ENCODE results near the gene IDI2. TPM values are rescaled to one million over a fixed set of nuclear protein-coding genes. Genes with fewer than 3 reads are reported as not detected.

IDI2 gene
- total RNA-seq, 1 experiment from 2014 or later, result not detected

GRCh38 chr10:996031-996430, 29.6 kb downstream of the IDI2 start:
- CTCF ChIA-PET, result no interaction called here
- peaks cover 60 to 84% of the 10 kb centered on the region in 2 experiments for H3K36me3 ChIP-seq (ENCODE audit: control insufficient read depth in 1 of 2, insufficient read depth in 2 of 2, low read length in 2 of 2)
- H3K4me1 ChIP-seq (ENCODE audit: control insufficient read depth in 1 of 2, insufficient read depth in 2 of 2, low read length in 2 of 2), result no peaks in the 10 kb centered on the region; a peak in 1 of 4 replicates
- RAD21 ChIA-PET (ENCODE audit: low non-redundant PET in 1 of 2, low total read pairs in 2 of 2, uncharacterized antibody in 2 of 2, unreplicated experiment in 2 of 2), result no interaction called here
- no peaks in the 10 kb centered on the region for H3K9me3 ChIP-seq (ENCODE audit: control insufficient read depth in 1 of 2, insufficient read depth in 1 of 2, low read depth in 1 of 2, low read length in 2 of 2)
- H3K27me3 ChIP-seq (ENCODE audit: insufficient read depth, low read length), result no peaks in the 10 kb centered on the region
- DNase-seq (ENCODE audit: low read depth, low spot score) (no peak), ATAC-seq (no peak)
- POLR2A ChIA-PET, result no interaction called here
- TF ChIP-seq EGR1 (IDR thresholded peaks at IDR 0.05; ENCODE audit: low read depth) (no peak), ATF3 (IDR thresholded peaks at IDR 0.05) (no peak), ELF1 (IDR thresholded peaks at IDR 0.05; ENCODE audit: borderline replicate concordance, low read depth) (no peak), ZNF274 (IDR thresholded peaks at IDR 0.05; ENCODE audit: low read depth, low read length) (no peak), CBX3 (IDR thresholded peaks at IDR 0.05; ENCODE audit: low read depth) (no peak), ZBTB33 (IDR thresholded peaks at IDR 0.05; ENCODE audit: extremely low read depth, insufficient replicate concordance, low read length) (no peak), FOSL1 (IDR thresholded peaks at IDR 0.05; ENCODE audit: low read depth) (no peak)
- TF ChIP-seq, protein P1, sequence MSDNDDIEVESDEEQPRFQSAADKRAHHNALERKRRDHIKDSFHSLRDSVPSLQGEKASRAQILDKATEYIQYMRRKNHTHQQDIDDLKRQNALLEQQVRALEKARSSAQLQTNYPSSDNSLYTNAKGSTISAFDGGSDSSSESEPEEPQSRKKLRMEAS (IDR thresholded peaks at IDR 0.05), result no peak
- H3K4me2 ChIP-seq (ENCODE audit: low read length), result no peak overlapping the region
- intact Hi-C loops (cut with micrococcal nuclease), result no loop called here
- peaks cover 27% of the 10 kb centered on the region; the same call in 1 of the 2 replicates for H4K20me1 ChIP-seq (ENCODE audit: insufficient read depth)
- no peak overlapping the region for H3K9ac ChIP-seq (ENCODE audit: low read length)
- H3K9me2 ChIP-seq (ENCODE audit: insufficient read depth), result no peaks in the 10 kb centered on the region
- no peak overlapping the region for H2AFZ ChIP-seq (ENCODE audit: low read depth, low read length, poor library complexity, severe bottlenecking)
- BruUV-seq (replicated peaks), result no TSS peak
- no peak overlapping the region for H3K4me3 ChIP-seq (replicated peaks in 1 of 2; ENCODE audit: low read depth in 1 of 2, low read length in 2 of 2)
- peaks cover 99% of the 10 kb centered on the region for H3K79me2 ChIP-seq (ENCODE audit: insufficient read depth, low read length)
- no peak overlapping the region for H3K27ac ChIP-seq (ENCODE audit: low read depth, low read length)

- Histone ChIP-seq H3K36me3 (ENCODE audit: control insufficient read depth in 1 of 2, insufficient read depth in 2 of 2, low read length in 2 of 2) (peaks cover 58 to 83% of the 10 kb centered on the region in 2 experiments; a peak in 3 of 4 replicates), H4K20me1 (ENCODE audit: insufficient read depth) (peaks cover 30% of the 10 kb centered on the region; the same call in 1 of the 2 replicates), H3K27me3 (ENCODE audit: insufficient read depth, low read length) (no peaks in the 10 kb centered on the region), H3K4me2 (ENCODE audit: low read length) (no peak overlapping the region), H2AFZ (ENCODE audit: low read depth, low read length, poor library complexity, severe bottlenecking) (no peak overlapping the region), H3K4me1 (ENCODE audit: control insufficient read depth in 1 of 2, insufficient read depth in 2 of 2, low read length in 2 of 2) (no peaks in the 10 kb centered on the region; a peak in 1 of 4 replicates), H3K9me3 (ENCODE audit: control insufficient read depth in 1 of 2, insufficient read depth in 1 of 2, low read depth in 1 of 2, low read length in 2 of 2) (no peaks in the 10 kb centered on the region), H3K79me2 (ENCODE audit: insufficient read depth, low read length) (peaks cover 99% of the 10 kb centered on the region), H3K27ac (ENCODE audit: low read depth, low read length) (no peak overlapping the region), H3K4me3 (replicated peaks in 1 of 2; ENCODE audit: low read depth in 1 of 2, low read length in 2 of 2) (no peak overlapping the region), H3K9me2 (ENCODE audit: insufficient read depth) (no peaks in the 10 kb centered on the region), H3K9ac (ENCODE audit: low read length) (no peak overlapping the region)
- ChIA-PET POLR2A (no interaction called here), CTCF (no interaction called here), RAD21 (ENCODE audit: low non-redundant PET in 1 of 2, low total read pairs in 2 of 2, uncharacterized antibody in 2 of 2, unreplicated experiment in 2 of 2) (no interaction called here)
- TF ChIP-seq YY1 (IDR thresholded peaks at IDR 0.05; ENCODE audit: extremely low read depth, insufficient replicate concordance, low read depth, low read length), result no peak
- ATAC-seq, result no peak
- intact Hi-C loops (cut with micrococcal nuclease), result no loop called here
- no peak for DNase-seq (ENCODE audit: low read depth, low spot score)
- BruUV-seq (replicated peaks), result no TSS peak
These were observed 30.1 kb downstream of the IDI2 start for GRCh38 chr10:995559-995926.
